PC-9 (cell line): ENCODE results near the gene CAV1. TPM values are rescaled to one million over a fixed set of nuclear protein-coding genes. Genes with fewer than 3 reads are reported as not detected.

Experiments
- BruUV-seq: library from RNA; stranded (reverse); fragments of 400-500 nt; replicated peaks from 2 replicates; lab custom pipeline; 2021; lab: Mats Ljungman, UMichigan
- CTCF ChIA-PET: fragments of 300-600 bp; sonication (Branson Sonifier 250); formaldehyde crosslinking; loops from one replicate; lab custom pipeline; 2022; ENCODE audit warnings: antibody characterized with exemption; lab: Charles Lee
- POLR2A ChIA-PET: fragments of 300-600 bp; sonication (Branson Sonifier 250); formaldehyde crosslinking; loops from one replicate; lab custom pipeline; 2022; ENCODE audit warnings: antibody characterized with exemption; ENCODE audit not compliant: unreplicated experiment; lab: Charles Lee
- DNase-seq, 2 experiments: peaks; one replicate each; pipeline versions ENCODE4 v3.0.0 to v3.0.0-alpha.2; 2015 to 2022; ENCODE audit warnings: mixed read lengths in 1 of 2
- H2AFZ ChIP-seq: fragments of 200-600 bp; sonication (generic); 2 replicates; pipeline ENCODE4 v1.8.1; 2017; ENCODE audit warnings: antibody characterized with exemption
- H3F3A ChIP-seq: fragments of 200-600 bp; sonication (generic); 2 replicates; pipeline ENCODE4 v1.8.1; 2017; ENCODE audit warnings: antibody characterized with exemption, mild to moderate bottlenecking, low read depth; ENCODE audit not compliant: insufficient read depth
- H3K27ac ChIP-seq: fragments of 200-600 bp; sonication (generic); 2 replicates; pipeline ENCODE4 v1.6.1; 2016; ENCODE audit warnings: mixed run types
- H3K27me3 ChIP-seq: fragments of 200-600 bp; sonication (generic); 2 replicates; pipeline ENCODE4 v1.6.1; 2016; ENCODE audit warnings: low read depth, mixed run types; ENCODE audit not compliant: insufficient read depth
- H3K36me3 ChIP-seq: fragments of 200-600 bp; sonication (generic); 2 replicates; pipeline ENCODE4 v1.6.1; 2016; ENCODE audit warnings: low read depth, mixed run types
- H3K4me1 ChIP-seq: fragments of 200-600 bp; sonication (generic); replicated peaks from 2 replicates; pipeline ENCODE4 v1.6.1; 2016; ENCODE audit warnings: mixed run types; ENCODE audit not compliant: insufficient read depth
- H3K4me2 ChIP-seq: fragments of 200-600 bp; sonication (generic); 2 replicates; pipeline ENCODE4 v1.6.1; 2017; ENCODE audit warnings: mixed run types
- H3K4me3 ChIP-seq: fragments of 200-600 bp; sonication (generic); 2 replicates; pipeline ENCODE4 v1.6.1; 2016; ENCODE audit warnings: mixed run types
- H3K79me2 ChIP-seq: fragments of 200-600 bp; sonication (generic); 2 replicates; pipeline ENCODE4 v1.6.1; 2017; ENCODE audit warnings: low read depth, mixed run types
- H3K9me2 ChIP-seq: fragments of 200-600 bp; sonication (generic); 2 replicates; pipeline ENCODE4 v1.8.1; 2017; ENCODE audit warnings: mild to moderate bottlenecking; ENCODE audit not compliant: insufficient read depth
- H3K9me3 ChIP-seq: fragments of 200-600 bp; sonication (generic); 2 replicates; pipeline ENCODE4 v1.8.1; 2016; ENCODE audit warnings: low read depth; ENCODE audit not compliant: insufficient read depth
- H4K20me1 ChIP-seq: fragments of 200-600 bp; sonication (generic); 2 replicates; pipeline ENCODE4 v1.8.1; 2017; ENCODE audit not compliant: insufficient read depth
- EZH2 ChIP-seq: fragments of 200-600 bp; sonication (generic); IDR thresholded peaks from 2 replicates; pipeline ENCODE4 v1.8.0; 2017; ENCODE audit warnings: antibody characterized with exemption, low read depth
- intact Hi-C: fragments of 100-400 bp; cut with micrococcal nuclease; formaldehyde crosslinking; loops from one replicate; pipeline ENCODE4 v1.10.0; 2022; ENCODE audit not compliant: unreplicated experiment
- total RNA-seq: library from RNA; stranded (reverse); gene quantifications from 2 replicates; pipeline ENCODE4 v1.2.3, GENCODE V29; 2021
- TF ChIP-seq, protein P1 (sequence below): fragments of 200-600 bp; sonication (generic); conservative IDR thresholded peaks from 2 replicates; pipeline ENCODE4 v1.6.1; 2017; ENCODE audit warnings: mixed run types, antibody characterized with exemption, mild to moderate bottlenecking, moderate library complexity

CAV1 gene
- total RNA-seq, 1 experiment from 2014 or later = 1,077 TPM

DNA sequence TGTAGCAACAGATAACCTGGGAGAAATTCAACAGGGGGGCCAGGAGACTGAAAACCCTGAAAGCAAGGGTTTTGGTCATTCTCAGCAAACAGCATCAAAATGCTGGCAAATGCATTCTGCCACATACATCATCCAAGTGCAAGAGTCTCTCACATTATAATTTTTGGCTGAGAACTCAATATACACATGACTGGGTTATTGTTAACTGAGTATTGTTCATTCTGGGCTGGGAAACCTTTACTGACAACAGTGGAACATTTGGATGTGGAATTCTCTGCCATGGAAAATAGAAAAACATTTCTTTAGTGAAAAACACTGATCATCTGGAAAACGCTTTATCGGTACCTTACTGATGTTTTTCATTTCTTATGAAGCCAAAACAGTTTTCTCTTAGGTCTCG, 74.0 kb downstream of the CAV1 start:
- POLR2A ChIA-PET = no interaction called here
- no TSS peak for BruUV-seq
- no peak overlapping the region for H3K4me3 ChIP-seq
- no peak overlapping the region for H3K27ac ChIP-seq
- H3K36me3 ChIP-seq = no peaks in the 10 kb centered on the region
- H3K4me1 ChIP-seq = no peaks in the 10 kb centered on the region
- H3F3A ChIP-seq = no peaks in the 10 kb centered on the region
- DNase-seq = no peak
- H3K9me2 ChIP-seq = no peaks in the 10 kb centered on the region
- intact Hi-C loops = no loop called here
- H3K27me3 ChIP-seq = no peaks in the 10 kb centered on the region
- H3K4me2 ChIP-seq = no peak overlapping the region
- H3K79me2 ChIP-seq = no peaks in the 10 kb centered on the region
- H3K9me3 ChIP-seq = no peaks in the 10 kb centered on the region
- H4K20me1 ChIP-seq = no peaks in the 10 kb centered on the region
- TF ChIP-seq EZH2 = no peak
- TF ChIP-seq, protein P1, sequence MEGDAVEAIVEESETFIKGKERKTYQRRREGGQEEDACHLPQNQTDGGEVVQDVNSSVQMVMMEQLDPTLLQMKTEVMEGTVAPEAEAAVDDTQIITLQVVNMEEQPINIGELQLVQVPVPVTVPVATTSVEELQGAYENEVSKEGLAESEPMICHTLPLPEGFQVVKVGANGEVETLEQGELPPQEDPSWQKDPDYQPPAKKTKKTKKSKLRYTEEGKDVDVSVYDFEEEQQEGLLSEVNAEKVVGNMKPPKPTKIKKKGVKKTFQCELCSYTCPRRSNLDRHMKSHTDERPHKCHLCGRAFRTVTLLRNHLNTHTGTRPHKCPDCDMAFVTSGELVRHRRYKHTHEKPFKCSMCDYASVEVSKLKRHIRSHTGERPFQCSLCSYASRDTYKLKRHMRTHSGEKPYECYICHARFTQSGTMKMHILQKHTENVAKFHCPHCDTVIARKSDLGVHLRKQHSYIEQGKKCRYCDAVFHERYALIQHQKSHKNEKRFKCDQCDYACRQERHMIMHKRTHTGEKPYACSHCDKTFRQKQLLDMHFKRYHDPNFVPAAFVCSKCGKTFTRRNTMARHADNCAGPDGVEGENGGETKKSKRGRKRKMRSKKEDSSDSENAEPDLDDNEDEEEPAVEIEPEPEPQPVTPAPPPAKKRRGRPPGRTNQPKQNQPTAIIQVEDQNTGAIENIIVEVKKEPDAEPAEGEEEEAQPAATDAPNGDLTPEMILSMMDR = no peak
- H2AFZ ChIP-seq = no peak overlapping the region
- CTCF ChIA-PET = no interaction called here

- H3K36me3 ChIP-seq = no peaks in the 10 kb centered on the region
- H3K27ac ChIP-seq = no peak overlapping the region
- H3K79me2 ChIP-seq = no peaks in the 10 kb centered on the region
- H3K9me3 ChIP-seq = no peaks in the 10 kb centered on the region
- no peaks in the 10 kb centered on the region for H3K27me3 ChIP-seq
- H2AFZ ChIP-seq = no peak overlapping the region
- no peak for TF ChIP-seq EZH2
- TF ChIP-seq, protein P1 = no peak
- H3K4me2 ChIP-seq = no peak overlapping the region
- H3K4me3 ChIP-seq = no peak overlapping the region
- ChIA-PET CTCF (no interaction called here), POLR2A (no interaction called here)
- no peak for DNase-seq
- H4K20me1 ChIP-seq = no peaks in the 10 kb centered on the region
- intact Hi-C loops = no loop called here
- H3K9me2 ChIP-seq = no peaks in the 10 kb centered on the region
- no TSS peak for BruUV-seq
- H3F3A ChIP-seq = no peaks in the 10 kb centered on the region
- no peaks in the 10 kb centered on the region for H3K4me1 ChIP-seq
Observed at GRCh38 chr7:116601426-116601825, 76.6 kb downstream of the CAV1 start.

DNA sequence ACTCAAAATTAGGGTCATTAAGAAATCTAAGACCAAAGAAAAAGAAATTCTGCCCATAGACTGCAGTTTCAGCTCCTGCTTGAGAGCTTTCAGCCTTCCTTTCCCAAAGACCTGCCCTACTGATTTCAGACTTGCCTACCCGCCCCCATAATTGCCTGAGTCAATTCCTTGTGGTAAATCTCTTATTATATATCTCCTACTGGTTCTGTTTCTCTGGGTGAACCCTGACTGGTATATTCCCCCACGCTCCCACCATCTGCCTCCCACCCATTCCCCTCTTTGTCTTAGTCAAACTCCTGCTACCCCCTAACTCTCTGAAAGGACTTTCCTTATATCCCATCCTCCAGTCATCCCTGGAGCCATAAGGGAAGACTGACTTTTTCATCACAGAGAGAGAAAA, 82.5 kb downstream of the CAV1 start:
- CTCF ChIA-PET = interaction anchor here (1.0 kb wide), 1 partner anchor 51 kb away, joined by 3 read pairs; no protein-coding TSS in a partner anchor

More for the DNA sequence above, 82.5 kb downstream of the CAV1 start:
- BruUV-seq = no TSS peak
- Histone ChIP-seq H3K27me3 (no peaks in the 10 kb centered on the region), H3K9me2 (no peaks in the 10 kb centered on the region), H3K9me3 (no peaks in the 10 kb centered on the region; the same call in 1 of the 2 replicates), H3K4me3 (no peak overlapping the region), H3K27ac (no peak overlapping the region), H2AFZ (no peak overlapping the region), H3K4me2 (no peak overlapping the region), H3K36me3 (no peaks in the 10 kb centered on the region), H3F3A (peaks cover 4% of the 10 kb centered on the region; the same call in 1 of the 2 replicates), H3K4me1 (peaks cover 9% of the 10 kb centered on the region; the same call in 1 of the 2 replicates), H3K79me2 (no peaks in the 10 kb centered on the region), H4K20me1 (no peaks in the 10 kb centered on the region)
- DNase-seq = no peak
- TF ChIP-seq, protein P1 = no peak
- no peak for TF ChIP-seq EZH2
- intact Hi-C loops = no loop called here
- POLR2A ChIA-PET = no interaction called here
